Measurements from ENCODE around the gene TRAF6.
A peak's percentile ranks its signal among the peaks of the same experiment; 100 is the strongest.
"Not testable (repeated sequence)": the region's sequence is repeated elsewhere in the genome, so short reads cannot be mapped to it uniquely, and the experiment has no call there.

The TRAF6 gene

GRCh38 chr11:36509694-36510593, at the start of gene TRAF6:
Gene TRAF6 (minus strand): TSS chr11:36510272. CDS start chr11:36501515, 8,757 bp downstream.
- DNase-seq (ENCODE audit: low read depth in 2 of 3, low spot score in 1 of 3), result peak; percentile 76 to 91 (median 89)

GRCh38 chr11:36558571-36559413, 48.7 kb upstream of the TRAF6 start:
- DNase-seq (ENCODE audit: low read depth in 2 of 3, low spot score in 1 of 3), result no peak

- DNase-seq (ENCODE audit: low read depth in 2 of 3, low spot score in 1 of 3), result no peak
These were observed 47.9 kb upstream of the TRAF6 start for GRCh38 chr11:36557991-36558390.

- DNase-seq (ENCODE audit: low read depth in 2 of 3, low spot score in 1 of 3), result not testable (repeated sequence)
These were observed 47.3 kb upstream of the TRAF6 start for GRCh38 chr11:36557390-36557789.

GRCh38 chr11:36550385-36551115, 40.5 kb upstream of the TRAF6 start:
- no peak for DNase-seq (ENCODE audit: low read depth in 2 of 3, low spot score in 1 of 3)

GRCh38 chr11:36540998-36541397, 30.9 kb upstream of the TRAF6 start:
- DNase-seq (ENCODE audit: low read depth in 2 of 3, low spot score in 1 of 3), result peak; percentile 3 to 24 (median 8)

- DNase-seq (ENCODE audit: low read depth in 2 of 3, low spot score in 1 of 3), result no peak
These were observed 24.3 kb upstream of the TRAF6 start for GRCh38 chr11:36534276-36534840.

- no peak for DNase-seq (ENCODE audit: low read depth in 2 of 3, low spot score in 1 of 3)
These were observed 23.0 kb upstream of the TRAF6 start for GRCh38 chr11:36532941-36533601.

- DNase-seq (ENCODE audit: low read depth in 2 of 3, low spot score in 1 of 3), result no peak
These were observed 20.8 kb upstream of the TRAF6 start for GRCh38 chr11:36530840-36531239.

- DNase-seq (ENCODE audit: low read depth in 2 of 3, low spot score in 1 of 3), result no peak
These were observed 3.9 kb upstream of the TRAF6 start for GRCh38 chr11:36513965-36514364.

- DNase-seq (ENCODE audit: low read depth in 2 of 3, low spot score in 1 of 3), result no peak
These were observed 1.9 kb upstream of the TRAF6 start for GRCh38 chr11:36512016-36512415.

GRCh38 chr11:36511062-36511461, 990 bp upstream of the TRAF6 start:
- DNase-seq (ENCODE audit: low read depth in 2 of 3, low spot score in 1 of 3), result not testable (repeated sequence)

- DNase-seq (ENCODE audit: low read depth in 2 of 3, low spot score in 1 of 3), result no peak
These were observed 496 bp upstream of the TRAF6 start for GRCh38 chr11:36510594-36510942.

GRCh38 chr11:36509201-36509639, 852 bp downstream of the TRAF6 start:
- DNase-seq (ENCODE audit: low read depth in 2 of 3, low spot score in 1 of 3), result peak in 1 of 3 donors; percentile 5

GRCh38 chr11:36508743-36509142, 1.3 kb downstream of the TRAF6 start:
- DNase-seq (ENCODE audit: low read depth in 2 of 3, low spot score in 1 of 3), result no peak

- no peak for DNase-seq (ENCODE audit: low read depth in 2 of 3, low spot score in 1 of 3)
These were observed 2.1 kb downstream of the TRAF6 start for GRCh38 chr11:36507824-36508489.

- DNase-seq (ENCODE audit: low read depth in 2 of 3, low spot score in 1 of 3), result no peak
These were observed 8.8 kb downstream of the TRAF6 start for GRCh38 chr11:36501236-36501635.

GRCh38 chr11:36500315-36500721, 9.8 kb downstream of the TRAF6 start:
- DNase-seq (ENCODE audit: low read depth in 2 of 3, low spot score in 1 of 3), result no peak

GRCh38 chr11:36499315-36499714, 10.8 kb downstream of the TRAF6 start:
- DNase-seq (ENCODE audit: low read depth in 2 of 3, low spot score in 1 of 3), result no peak

GRCh38 chr11:36498721-36499120, 11.4 kb downstream of the TRAF6 start:
- no peak for DNase-seq (ENCODE audit: low read depth in 2 of 3, low spot score in 1 of 3)

All from stimulated activated CD4-positive, alpha-beta T cell treated with anti-CD3 and anti-CD28 coated beads, Interleukin-12 subunit alpha, Interleukin-12 subunit beta, amount 100 ng/mL, for 48 hours (primary cell).